Hepatic stellate cell (primary cell): ENCODE measurements around the gene SCAANT1.
A peak's percentile ranks its signal among the peaks of the same experiment; 100 is the strongest.

Source experiments
- DNase-seq: peaks from one replicate; pipeline ENCODE4 v3.0.0; 2011; ENCODE audit warnings: low spot score

Gene SCAANT1

DNA sequence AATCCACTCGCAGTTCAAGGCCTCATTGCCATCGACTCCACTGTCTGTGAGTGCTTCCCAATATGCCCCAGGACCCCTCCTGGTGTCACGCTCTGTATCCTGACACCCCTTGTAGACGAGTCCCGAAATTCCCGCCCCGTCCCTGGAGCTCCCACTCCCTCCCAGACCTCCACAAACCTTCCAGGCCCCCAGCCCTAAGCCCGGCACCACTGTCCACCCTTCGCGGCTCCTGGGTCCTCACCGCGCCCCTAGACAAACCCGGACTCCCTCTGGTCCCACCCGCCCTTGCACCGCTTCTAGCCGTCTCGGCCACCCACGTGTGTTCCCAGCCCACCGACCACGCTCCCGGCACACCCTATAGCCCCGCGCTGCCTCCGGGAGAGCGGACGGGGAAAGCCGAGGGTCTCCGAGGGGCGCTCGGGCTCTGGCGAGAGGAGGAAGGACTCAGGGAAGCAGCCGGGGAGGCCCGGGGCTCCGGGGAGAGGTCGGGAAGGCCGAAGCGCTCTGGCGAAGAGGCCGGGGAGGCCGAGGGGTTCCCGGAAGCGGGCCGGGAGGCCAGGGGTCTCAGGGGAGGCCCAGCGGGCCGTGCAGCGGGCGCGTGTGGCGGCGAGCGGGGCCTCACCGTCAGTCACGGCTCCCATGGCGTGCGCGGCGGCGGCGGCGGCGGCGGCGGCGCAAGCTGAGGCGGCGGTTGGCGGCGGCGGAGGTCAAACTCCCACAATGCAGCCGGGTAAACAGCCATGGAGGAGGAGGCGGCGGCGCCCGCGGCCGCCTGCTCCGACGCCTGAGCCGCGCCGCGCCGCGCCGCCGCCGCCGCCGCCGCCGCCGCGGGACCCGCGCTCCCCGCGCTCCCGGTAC lies 48.8 kb downstream of the SCAANT1 start, which contains the start of the genes ATXN7 and THOC7:
ATXN7 (plus strand) TSS at position 718 of the 858 bp plus-strand sequence. CDS start 48,732 bp downstream, outside the sequence.
THOC7 (minus strand) TSS at position 656 of the 858 bp plus-strand sequence; CDS start at position 641, 15 bp downstream.
- peak; percentile 75 for DNase-seq

DNA sequence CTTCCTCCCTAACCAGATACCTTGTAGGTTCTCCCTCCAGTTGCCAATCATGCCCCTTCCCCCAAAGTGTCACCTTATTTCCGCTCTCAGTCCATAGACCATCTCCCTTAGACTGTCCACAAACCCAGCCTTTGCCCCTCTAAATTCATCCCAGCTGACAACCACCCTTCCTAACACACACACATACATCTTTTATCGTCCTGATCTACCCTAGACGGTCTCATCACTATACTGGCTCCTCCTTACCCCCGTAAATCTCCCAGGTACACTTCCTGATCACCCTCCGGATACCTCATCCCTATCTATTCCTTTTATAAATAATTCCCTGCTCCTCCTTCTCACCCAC lies 49.4 kb downstream of the SCAANT1 start:
- DNase-seq, result no peak
